ENCODE results near the gene MPRIP.

MPRIP gene

GRCh38 chr17:17214646-17215436, 172.6 kb downstream of the MPRIP start:
- no peak for DNase-seq (ENCODE audit: low read depth)

- no peak for DNase-seq (ENCODE audit: low read depth)
These were observed 173.3 kb downstream of the MPRIP start for GRCh38 chr17:17215575-17215974.

- DNase-seq (ENCODE audit: low read depth) = no peak
These were observed 174.0 kb downstream of the MPRIP start for GRCh38 chr17:17216236-17216635.

GRCh38 chr17:17216776-17217175, 174.5 kb downstream of the MPRIP start:
- no peak for DNase-seq (ENCODE audit: low read depth)

- no peak for DNase-seq (ENCODE audit: low read depth)
These were observed 175.7 kb downstream of the MPRIP start for GRCh38 chr17:17217995-17218394.

- no peak for DNase-seq (ENCODE audit: low read depth)
These were observed 178.3 kb downstream of the MPRIP start for GRCh38 chr17:17220529-17220928.

- no peak for DNase-seq (ENCODE audit: low read depth)
These were observed 179.1 kb downstream of the MPRIP start for GRCh38 chr17:17221329-17221728.

- DNase-seq (ENCODE audit: low read depth) = no peak
These were observed 181.5 kb downstream of the MPRIP start for GRCh38 chr17:17223736-17224135.

- no peak for DNase-seq (ENCODE audit: low read depth)
These were observed 181.9 kb downstream of the MPRIP start for GRCh38 chr17:17224137-17224536.

GRCh38 chr17:17225901-17226300, 183.6 kb downstream of the MPRIP start:
- DNase-seq (ENCODE audit: low read depth) = no peak

- DNase-seq (ENCODE audit: low read depth) = no peak
These were observed 184.4 kb downstream of the MPRIP start for GRCh38 chr17:17226451-17227265.

- no peak for DNase-seq (ENCODE audit: low read depth)
These were observed 185.6 kb downstream of the MPRIP start for GRCh38 chr17:17227608-17228520.

- DNase-seq (ENCODE audit: low read depth) = no peak
These were observed 186.4 kb downstream of the MPRIP start for GRCh38 chr17:17228521-17229279.

GRCh38 chr17:17229416-17230384, 187.4 kb downstream of the MPRIP start:
- no peak for DNase-seq (ENCODE audit: low read depth)

GRCh38 chr17:17231621-17232302, 189.5 kb downstream of the MPRIP start:
- no peak for DNase-seq (ENCODE audit: low read depth)

- DNase-seq (ENCODE audit: low read depth) = no peak
These were observed 190.0 kb downstream of the MPRIP start for GRCh38 chr17:17232303-17232621.

- no peak for DNase-seq (ENCODE audit: low read depth)
These were observed 193.2 kb downstream of the MPRIP start for GRCh38 chr17:17235212-17236174.

GRCh38 chr17:17236295-17237025, 194.2 kb downstream of the MPRIP start:
- no peak for DNase-seq (ENCODE audit: low read depth)
